ENCODE measurements around the gene DLG1.

- no peak for TF ChIP-seq CTCF (IDR thresholded peaks at IDR 0.05)
- no peak for TF ChIP-seq POLR2A (IDR thresholded peaks at IDR 0.05)
- no peak for TF ChIP-seq EP300 (IDR thresholded peaks at IDR 0.05)
Observed at GRCh38 chr3:196998966-196999760, 299.2 kb downstream of the DLG1 start.

Measured in stomach (tissue), 4 donors.